GM21390 (cell line): Measurements from ENCODE around the gene DAPK2.

Source experiments
- ATAC-seq: cut with Tn5 transposase; IDR thresholded peaks from one replicate; pipeline ENCODE4 v1.9.1; 2021; ENCODE audit not compliant: unreplicated experiment

DAPK2 gene

GRCh38 chr15:63999177-63999576 is 47.1 kb downstream of the DAPK2 start:
- no peak for ATAC-seq

- no peak for ATAC-seq
Measured at GRCh38 chr15:63998489-63998888, 47.8 kb downstream of the DAPK2 start.

GRCh38 chr15:63997715-63998442 is 48.4 kb downstream of the DAPK2 start:
- ATAC-seq, result no peak

- ATAC-seq, result no peak
Measured at GRCh38 chr15:63996794-63997357, 49.4 kb downstream of the DAPK2 start.

- ATAC-seq, result no peak
Measured at GRCh38 chr15:63995789-63996188, 50.5 kb downstream of the DAPK2 start.

GRCh38 chr15:63994073-63994600 is 52.1 kb downstream of the DAPK2 start:
- no peak for ATAC-seq

GRCh38 chr15:63992300-63992699 is 54.0 kb downstream of the DAPK2 start:
- no peak for ATAC-seq

- no peak for ATAC-seq
Measured at GRCh38 chr15:63991706-63992105, 54.6 kb downstream of the DAPK2 start.

GRCh38 chr15:63990454-63990853 is 55.8 kb downstream of the DAPK2 start:
- ATAC-seq, result no peak

- no peak for ATAC-seq
Measured at GRCh38 chr15:63987796-63988378, 58.4 kb downstream of the DAPK2 start.

- ATAC-seq, result peak; percentile 74
Measured at GRCh38 chr15:63986751-63987341, 59.4 kb downstream of the DAPK2 start.

- peak; percentile 15 for ATAC-seq
Measured at GRCh38 chr15:63986185-63986680, 60.1 kb downstream of the DAPK2 start.

- ATAC-seq, result no peak
Measured at GRCh38 chr15:63985221-63986184, 60.8 kb downstream of the DAPK2 start.

GRCh38 chr15:63984331-63984730 is 62.0 kb downstream of the DAPK2 start:
- ATAC-seq, result no peak

- no peak for ATAC-seq
Measured at GRCh38 chr15:63983061-63983711, 63.1 kb downstream of the DAPK2 start.

GRCh38 chr15:63982381-63982854 is 63.9 kb downstream of the DAPK2 start:
- ATAC-seq, result no peak

GRCh38 chr15:63981596-63982320 is 64.5 kb downstream of the DAPK2 start:
- ATAC-seq, result no peak

GRCh38 chr15:63979262-63979793 is 67.0 kb downstream of the DAPK2 start:
- no peak for ATAC-seq
